GM12878 (cell line): ENCODE measurements around the gene DAZAP2. TPM values are rescaled to one million over a fixed set of nuclear protein-coding genes. Genes with fewer than 3 reads are reported as not detected.

Experiments
- ATAC-seq: fragments of 200-7000 bp; cut with Tn5 transposase; 3 replicates; pipeline ENCODE4 v1.9.1; 2020; ENCODE audit warnings: mild to moderate bottlenecking, moderate library complexity
- BruUV-seq: library from RNA; stranded (reverse); fragments of 400-500 nt; replicated peaks from 2 replicates; lab custom pipeline; 2021; lab: Mats Ljungman, UMichigan
- CTCF ChIA-PET: fragments of 300-600 bp; sonication (Branson Sonifier 250); formaldehyde crosslinking; extraction: SDS; loops from one replicate; lab custom pipeline; 2021; ENCODE audit warnings: inconsistent platforms; lab: Yijun Ruan, JAX
- POLR2A ChIA-PET: fragments of 350-600 bp; formaldehyde crosslinking; extraction: SDS; loops from one replicate; lab custom pipeline; 2021; ENCODE audit warnings: inconsistent platforms; lab: Charles Lee
- RAD21 ChIA-PET: fragments of 300-600 bp; sonication (Branson Sonifier 250); formaldehyde crosslinking; loops from one replicate; lab custom pipeline; 2023; ENCODE audit warnings: antibody characterized with exemption; ENCODE audit not compliant: unreplicated experiment; lab: Charles Lee
- SMC1A ChIA-PET: fragments of 300-600 bp; sonication (Branson Sonifier 250); formaldehyde crosslinking; loops from one replicate; lab custom pipeline; 2023; ENCODE audit not compliant: unreplicated experiment, uncharacterized antibody; lab: Charles Lee
- DNase-seq: peaks from one replicate; pipeline ENCODE4 v3.0.0-alpha.2; 2011; ENCODE audit warnings: low read depth, low spot score
- FAIRE-seq: peaks from 3 replicates; lab custom pipeline; 2011; peaks lifted over from hg19 to GRCh38; lab: Jason Lieb, UNC
- H2AFZ ChIP-seq: 2 replicates; pipeline ENCODE4 v1.6.0; 2011; ENCODE audit warnings: low read depth, low read length, control low read depth; ENCODE audit not compliant: control insufficient read depth
- H3K27ac ChIP-seq: 2 replicates; pipeline ENCODE4 v1.5.1; 2011; ENCODE audit warnings: control low read depth; ENCODE audit not compliant: control insufficient read depth, insufficient read depth
- H3K27me3 ChIP-seq, 2 experiments: replicated peaks in 1 of 2; 2 replicates each; pipeline versions ENCODE4 v1.6.0 to v1.6.1; 2011; ENCODE audit warnings: low read length in 1 of 2; ENCODE audit not compliant: control insufficient read depth in 2 of 2, insufficient read depth in 2 of 2
- H3K36me3 ChIP-seq, 2 experiments: 2 replicates each; pipeline ENCODE4 v1.5.1; 2011; ENCODE audit warnings: low read length in 1 of 2; ENCODE audit not compliant: control insufficient read depth in 2 of 2, insufficient read depth in 2 of 2
- H3K4me1 ChIP-seq: 2 replicates; pipeline ENCODE4 v1.6.1; 2011; ENCODE audit warnings: mild to moderate bottlenecking, low read length, moderate library complexity, mixed read lengths; ENCODE audit not compliant: control insufficient read depth, insufficient read depth
- H3K4me2 ChIP-seq: 2 replicates; pipeline ENCODE4 v1.6.0; 2011; ENCODE audit warnings: control low read depth; ENCODE audit not compliant: control insufficient read depth, insufficient read depth
- H3K4me3 ChIP-seq: fragments of 200-600 bp; sonication (generic); 2 replicates; pipeline ENCODE4 v1.5.1; 2016
- H3K79me2 ChIP-seq: 2 replicates; pipeline ENCODE4 v1.6.0; 2011; ENCODE audit warnings: low read length; ENCODE audit not compliant: control insufficient read depth, insufficient read depth
- H3K9ac ChIP-seq: 2 replicates; pipeline ENCODE4 v1.8.0; 2011; ENCODE audit warnings: low read length, control low read depth, mixed read lengths; ENCODE audit not compliant: control insufficient read depth, insufficient read depth
- H3K9me3 ChIP-seq: replicated peaks from 3 replicates; pipeline ENCODE4 v1.5.1; 2011; ENCODE audit warnings: mild to moderate bottlenecking, low read length; ENCODE audit not compliant: control insufficient read depth, insufficient read depth
- H4K20me1 ChIP-seq: 2 replicates; pipeline ENCODE4 v1.6.0; 2011; ENCODE audit not compliant: control insufficient read depth, insufficient read depth
- ATF7 ChIP-seq: fragments of 450-650 bp; IDR thresholded peaks from 2 replicates; pipeline ENCODE4 v1.6.1; 2016; ENCODE audit warnings: low read depth, mild to moderate bottlenecking
- BCL11A ChIP-seq: IDR thresholded peaks from 2 replicates; pipeline ENCODE4 v1.6.1; 2011; ENCODE audit warnings: low read depth, low read length
- CBX5 ChIP-seq: sonication (generic); IDR thresholded peaks from 2 replicates; pipeline ENCODE4 v1.6.1; 2016; ENCODE audit warnings: low read depth, moderate library complexity, mild to moderate bottlenecking, inconsistent platforms
- GABPA ChIP-seq: IDR thresholded peaks from 2 replicates; pipeline ENCODE4 v1.6.1; 2014; ENCODE audit warnings: antibody characterized with exemption, low read depth, mild to moderate bottlenecking, inconsistent platforms
- HCFC1 ChIP-seq: fragments of 150-350 bp; IDR thresholded peaks from 2 replicates; pipeline ENCODE4 v1.6.1; 2014; ENCODE audit warnings: low read length
- IKZF1 ChIP-seq: fragments of 450-650 bp; conservative IDR thresholded peaks from 2 replicates; pipeline ENCODE4 v1.6.1; 2017; ENCODE audit warnings: antibody characterized with exemption, mild to moderate bottlenecking
- MTA2 ChIP-seq: fragments of 450-650 bp; IDR thresholded peaks from 2 replicates; pipeline ENCODE4 v1.6.1; 2016; ENCODE audit warnings: low read depth, mild to moderate bottlenecking, moderate library complexity
- NFIC ChIP-seq: IDR thresholded peaks from 2 replicates; pipeline ENCODE4 v1.6.1; 2012; ENCODE audit warnings: low read depth, mild to moderate bottlenecking, inconsistent platforms, low read length, moderate library complexity
- POLR2AphosphoS2 ChIP-seq: IDR thresholded peaks from 2 replicates; pipeline ENCODE4 v1.6.1; 2011; ENCODE audit warnings: low read depth, mild to moderate bottlenecking, low read length, improper control_type of control experiment, moderate library complexity
- POLR2AphosphoS5 ChIP-seq: IDR thresholded peaks from 2 replicates; pipeline ENCODE4 v1.6.1; 2011; ENCODE audit warnings: mild to moderate bottlenecking, low read length, inconsistent platforms
- RAD21 ChIP-seq: IDR thresholded peaks from 2 replicates; pipeline ENCODE4 v1.6.1; 2011; ENCODE audit warnings: mild to moderate bottlenecking, low read depth, low read length, moderate library complexity; ENCODE audit not compliant: insufficient read depth
- SREBF2 ChIP-seq: IDR thresholded peaks from 2 replicates; pipeline ENCODE4 v1.6.1; 2012; ENCODE audit warnings: mild to moderate bottlenecking, low read length
- SRF ChIP-seq, 2 experiments: IDR thresholded peaks; 2 replicates each; pipeline ENCODE4 v1.6.1; 2011; ENCODE audit warnings: low read depth in 2 of 2, low read length in 2 of 2, mild to moderate bottlenecking in 1 of 2, moderate library complexity in 1 of 2
- SUPT20H ChIP-seq: IDR thresholded peaks from 2 replicates; pipeline ENCODE4 v1.6.1; 2011; ENCODE audit warnings: low read depth, mild to moderate bottlenecking, low read length, moderate library complexity, borderline replicate concordance; ENCODE audit not compliant: control insufficient read depth
- TCF12 ChIP-seq: IDR thresholded peaks from 2 replicates; pipeline ENCODE4 v1.6.1; 2011; ENCODE audit warnings: low read depth, mild to moderate bottlenecking, low read length
- WRNIP1 ChIP-seq: IDR thresholded peaks from 2 replicates; pipeline ENCODE4 v1.6.1; 2011; ENCODE audit warnings: low read depth, low read length, improper control_type of control experiment, borderline replicate concordance
- ZNF207 ChIP-seq: fragments of 450-650 bp; IDR thresholded peaks from 2 replicates; pipeline ENCODE4 v1.6.1; 2014; ENCODE audit warnings: antibody characterized with exemption, mild to moderate bottlenecking, borderline replicate concordance
- WGBS: methylation state at CpG from one replicate; pipeline ENCODE4 v1.1.6; 2016; ENCODE audit warnings: low lambda C conversion rate; ENCODE audit not compliant: insufficient replicate concordance, insufficient coverage; ENCODE audit errors: missing lambda C conversion rate; 5-methylcytosine and 5-hydroxymethylcytosine counted together
- in situ Hi-C: fragments of 300-500 bp; cut with MboI; formaldehyde crosslinking; loops from 9 replicates; pipeline ENCODE4 v1.14.3; 2018; ENCODE audit warnings: mixed read lengths
- intact Hi-C: fragments of 100-400 bp; cut with micrococcal nuclease; formaldehyde crosslinking; loops from one replicate; pipeline ENCODE4 v1.14.2; 2022; ENCODE audit not compliant: unreplicated experiment
- polyA plus RNA-seq, 11 experiments: library from polyadenylated mRNA; depleted of rRNA in 4 of 11; unstranded in 6 of 11; stranded (reverse) in 5 of 11; fragments of >200 nt; fragmentation: Nextera tagmentation in 4 of 11; fragmentation: Illumina TruSeq in 1 of 11; extraction: Ambion mirVana in 4 of 11; extraction: Trizol in 1 of 11; gene quantifications; 1 replicate in 1 of 11; 2 replicates in 10 of 11; pipeline versions ENCODE4 v1.2.1 to v1.2.3, GENCODE V29; 2011 to 2016; ENCODE audit warnings: inconsistent platforms in 2 of 11, missing spikeins in 2 of 11, low read depth in 1 of 11
- total RNA-seq, 4 experiments: library from RNA; depleted of rRNA in 3 of 4; stranded (reverse); fragments of >200 nt in 3 of 4; fragmentation: Illumina TruSeq in 1 of 4; extraction: Trizol in 1 of 4; gene quantifications; 2 replicates each; pipeline versions ENCODE4 v1.2.1 to v1.2.3, GENCODE V29; 2013 to 2021

DAZAP2 gene
- total and polyA plus RNA-seq, 10 of the 15 experiments (the other 5 are each of a cell fraction or from before 2014, with no cell fraction given): 71.0 to 267 (median 158) TPM

DNA sequence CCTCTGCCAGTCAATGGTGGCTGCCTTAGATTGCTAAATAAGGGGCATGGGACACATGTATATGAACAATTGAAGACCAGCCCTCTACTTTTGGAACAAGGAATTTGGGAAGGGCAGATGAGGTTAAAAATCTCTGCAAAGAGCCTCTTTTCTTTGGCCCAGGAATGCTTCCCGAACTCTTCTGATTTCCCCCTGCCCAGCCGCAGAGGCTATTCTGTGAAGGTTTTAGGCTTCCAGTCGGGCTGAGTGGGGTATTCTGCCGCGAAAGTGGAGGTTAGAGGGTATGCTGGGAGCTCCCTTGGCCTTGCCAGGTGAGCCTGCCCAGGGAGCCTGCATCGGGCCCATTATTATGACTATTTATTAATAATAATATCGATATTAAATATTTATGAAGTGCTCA, 22.0 kb upstream of the DAZAP2 start:
- RAD21 ChIA-PET: interaction anchor here (1.2 to 1.9 kb wide), 3 partner anchors 124 to 451 kb away, joined by 3 to 8 read pairs (median 5); no protein-coding TSS in a partner anchor
- Histone ChIP-seq H3K4me1 (peaks cover 4% of the 10 kb centered on the region; the same call in 1 of the 2 replicates), H2AFZ (no peak overlapping the region; the same call in 1 of the 2 replicates), H3K9me3 (no peaks in the 10 kb centered on the region), H4K20me1 (no peaks in the 10 kb centered on the region), H3K4me3 (no peak overlapping the region), H3K9ac (no peak overlapping the region), H3K27me3 (no peaks in the 10 kb centered on the region), H3K4me2 (peak overlapping the region; percentile 7; the same call in 1 of the 2 replicates), H3K79me2 (no peaks in the 10 kb centered on the region; the same call in 1 of the 2 replicates), H3K27ac (no peak overlapping the region), H3K36me3 (no peaks in the 10 kb centered on the region)
- in situ Hi-C loops: no loop called here
- WGBS: 78% methylated on average over 7 of the region's 7 CpGs
- POLR2A ChIA-PET: interaction anchor here (0.5 to 2.8 kb wide), 4 partner anchors 11 to 168 kb away, joined by 3 to 16 read pairs (median 5); partner anchors contain the start of genes CSRNP2, DAZAP2 and LETMD1
- DNase-seq: no peak
- TF ChIP-seq TCF12 (no peak), IKZF1 (no peak), BCL11A (no peak), SRF (IDR thresholded peaks at IDR 0.05; ENCODE audit: low read depth in 2 of 2, low read length in 2 of 2) (no peak), ATF7 (no peak), MTA2 (no peak), ZNF207 (no peak), HCFC1 (no peak), POLR2AphosphoS2 (no peak), GABPA (no peak), RAD21 (no peak), NFIC (no peak), WRNIP1 (no peak), SREBF2 (no peak), POLR2AphosphoS5 (no peak), CBX5 (no peak), SUPT20H (no peak)
- no peak for FAIRE-seq
- BruUV-seq: no TSS peak
- ATAC-seq: no peak
- SMC1A ChIA-PET: interaction anchor here (1.4 kb wide), 1 partner anchor 36 kb away, joined by 5 read pairs; no protein-coding TSS in a partner anchor
- intact Hi-C loops: loop anchor here (2.0 kb wide), 1 partner anchor 44 kb away; the partner anchor contains the start of gene TFCP2
- CTCF ChIA-PET: interaction anchor here (0.9 to 1.5 kb wide), 3 partner anchors 46 to 192 kb away, joined by 3 to 5 read pairs (median 4); no protein-coding TSS in a partner anchor
